ENCODE measurements around the gene RNF14. TPM values are rescaled to one million over a fixed set of nuclear protein-coding genes. Genes with fewer than 3 reads are reported as not detected.
A peak's percentile ranks its signal among the peaks of the same experiment; 100 is the strongest.

RNF14 gene
- total RNA-seq, 2 donors from 2014 or later, result 27.5 to 33.0 TPM

- H3K4me3 Mint-ChIP-seq, result no peak overlapping the region
- TF ChIP-seq CTCF (conservative IDR thresholded peaks at IDR 0.05), result peak; percentile 82
- no peaks in the 10 kb centered on the region for H3K4me1 ChIP-seq (ENCODE audit: control insufficient read depth, insufficient read depth, low read length)
- H3K27ac ChIP-seq (ENCODE audit: low read depth, low read length), result no peak overlapping the region
- H3K36me3 ChIP-seq (ENCODE audit: control insufficient read depth, insufficient read depth, low read length), result no peaks in the 10 kb centered on the region
- H3K36me3 Mint-ChIP-seq (ENCODE audit: low read depth), result no peaks in the 10 kb centered on the region
- H3K9ac ChIP-seq (ENCODE audit: extremely low read depth, low read length, poor library complexity, severe bottlenecking), result no peak overlapping the region
- H3K4me3 ChIP-seq (ENCODE audit: low read length), result no peak overlapping the region
- H3K9me3 Mint-ChIP-seq, result no peaks in the 10 kb centered on the region
- WGBS, 2 experiments (ENCODE audit: insufficient coverage in 1 of 2, insufficient read length in 1 of 2), result 61 to 81% methylated on average over 5 to 9 of the region's 9 CpGs
- no peak overlapping the region for H3K27ac Mint-ChIP-seq
- peak; percentile 91 for DNase-seq
- H3K27me3 Mint-ChIP-seq (ENCODE audit: insufficient read depth), result no peaks in the 10 kb centered on the region
- H3K4me1 Mint-ChIP-seq, result peaks cover 6% of the 10 kb centered on the region
- no peaks in the 10 kb centered on the region for H3K9me3 ChIP-seq (ENCODE audit: control insufficient read depth, low read length)
- no peaks in the 10 kb centered on the region for H3K27me3 ChIP-seq (ENCODE audit: control insufficient read depth, insufficient read depth, low read length, poor library complexity, severe bottlenecking)
These were observed 17.5 kb upstream of the RNF14 start for GRCh38 chr5:141951332-141951781.

DNA sequence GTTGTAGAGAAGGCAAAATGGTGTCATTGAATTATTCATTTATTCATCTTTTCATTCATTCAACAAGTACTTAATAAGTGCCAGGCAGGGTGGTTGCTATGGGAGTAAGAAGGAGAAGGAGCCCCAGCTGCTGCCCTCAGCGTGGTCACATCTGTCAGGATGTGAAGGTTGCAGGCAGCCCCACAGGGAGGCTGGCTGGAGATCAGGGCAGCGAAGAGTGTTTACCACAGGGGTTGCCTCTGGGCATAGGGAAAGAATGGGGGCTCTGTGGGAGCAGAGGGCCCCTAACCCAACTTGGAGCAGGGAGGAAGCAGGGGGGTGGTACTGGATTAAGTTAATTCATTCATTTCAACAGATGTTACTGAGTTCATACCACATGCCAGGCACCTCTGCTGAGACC lies 16.9 kb upstream of the RNF14 start:
- Mint-ChIP-seq H3K27me3 (ENCODE audit: insufficient read depth) (no peaks in the 10 kb centered on the region), H3K27ac (no peak overlapping the region), H3K9me3 (no peaks in the 10 kb centered on the region), H3K4me3 (no peak overlapping the region), H3K4me1 (peaks cover 6% of the 10 kb centered on the region), H3K36me3 (ENCODE audit: low read depth) (no peaks in the 10 kb centered on the region)
- H3K9ac ChIP-seq (ENCODE audit: extremely low read depth, low read length, poor library complexity, severe bottlenecking), result no peak overlapping the region
- no peak overlapping the region for H3K4me3 ChIP-seq (ENCODE audit: low read length)
- no peaks in the 10 kb centered on the region for H3K9me3 ChIP-seq (ENCODE audit: control insufficient read depth, low read length)
- H3K27me3 ChIP-seq (ENCODE audit: control insufficient read depth, insufficient read depth, low read length, poor library complexity, severe bottlenecking), result no peaks in the 10 kb centered on the region
- WGBS, 2 experiments (ENCODE audit: insufficient coverage in 1 of 2, insufficient read length in 1 of 2), result 83 to 92% methylated on average over 2 of the region's 2 CpGs
- DNase-seq, result no peak
- H3K36me3 ChIP-seq (ENCODE audit: control insufficient read depth, insufficient read depth, low read length), result no peaks in the 10 kb centered on the region
- H3K4me1 ChIP-seq (ENCODE audit: control insufficient read depth, insufficient read depth, low read length), result no peaks in the 10 kb centered on the region
- TF ChIP-seq CTCF (conservative IDR thresholded peaks at IDR 0.05), result no peak
- no peak overlapping the region for H3K27ac ChIP-seq (ENCODE audit: low read depth, low read length)

DNA sequence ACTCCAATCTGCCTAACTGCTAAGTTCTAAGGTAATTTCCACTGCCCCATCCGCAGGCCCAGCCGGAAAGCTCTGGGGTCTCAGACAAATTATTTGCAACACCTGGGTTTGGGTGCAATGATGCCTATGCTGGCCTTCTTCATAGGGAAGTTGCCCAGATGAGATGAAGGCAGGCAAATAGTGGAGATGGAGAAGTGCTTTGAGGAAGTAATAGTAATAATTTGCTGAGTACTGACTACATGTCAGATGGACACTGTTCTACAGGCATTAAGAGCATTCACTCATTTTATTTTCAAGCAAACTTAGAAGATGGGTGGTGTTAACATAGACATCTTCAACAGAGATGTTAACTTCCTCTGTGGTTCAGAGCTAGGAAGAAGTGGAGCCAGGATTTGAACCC lies 14.7 kb upstream of the RNF14 start:
- Mint-ChIP-seq H3K27me3 (ENCODE audit: insufficient read depth) (peaks cover 2% of the 10 kb centered on the region), H3K36me3 (ENCODE audit: low read depth) (no peaks in the 10 kb centered on the region), H3K4me1 (peaks cover 6% of the 10 kb centered on the region), H3K4me3 (no peak overlapping the region), H3K27ac (no peak overlapping the region), H3K9me3 (no peaks in the 10 kb centered on the region)
- Histone ChIP-seq H3K27me3 (ENCODE audit: control insufficient read depth, insufficient read depth, low read length, poor library complexity, severe bottlenecking) (no peaks in the 10 kb centered on the region), H3K36me3 (ENCODE audit: control insufficient read depth, insufficient read depth, low read length) (no peaks in the 10 kb centered on the region), H3K27ac (ENCODE audit: low read depth, low read length) (no peak overlapping the region), H3K4me1 (ENCODE audit: control insufficient read depth, insufficient read depth, low read length) (no peaks in the 10 kb centered on the region), H3K4me3 (ENCODE audit: low read length) (no peak overlapping the region), H3K9ac (ENCODE audit: extremely low read depth, low read length, poor library complexity, severe bottlenecking) (no peak overlapping the region), H3K9me3 (ENCODE audit: control insufficient read depth, low read length) (no peaks in the 10 kb centered on the region)
- WGBS, 2 experiments (ENCODE audit: insufficient coverage in 1 of 2, insufficient read length in 1 of 2), result 93 to 100% methylated on average over 2 of the region's 2 CpGs
- TF ChIP-seq CTCF (conservative IDR thresholded peaks at IDR 0.05), result no peak
- DNase-seq, result no peak
